Measurements from ENCODE around the gene SEPTIN1. TPM values are rescaled to one million over a fixed set of nuclear protein-coding genes. Genes with fewer than 3 reads are reported as not detected.

Gene SEPTIN1
- total RNA-seq, 3 donors from 2014 or later (not counting 1 experiment from before 2014, with no cell fraction given) = 196 to 210 (median 205) TPM

- H3K4me3 Mint-ChIP-seq = no peak overlapping the region
- peaks cover 1% of the 10 kb centered on the region for H3K36me3 Mint-ChIP-seq
- Histone ChIP-seq H3K27me3 (ENCODE audit: control insufficient read depth, insufficient read depth, low read length) (no peaks in the 10 kb centered on the region), H3K9me3 (ENCODE audit: control insufficient read depth, insufficient read depth, low read length) (no peaks in the 10 kb centered on the region), H3K27ac (ENCODE audit: low read length) (no peak overlapping the region), H3K36me3 (ENCODE audit: control insufficient read depth, insufficient read depth, low read length) (peaks cover 33% of the 10 kb centered on the region), H3K4me3 (ENCODE audit: low read length) (no peak overlapping the region), H3K4me1 (ENCODE audit: control insufficient read depth, insufficient read depth, low read length) (peaks cover 34% of the 10 kb centered on the region)
- intact Hi-C loops (cut with micrococcal nuclease) = no loop called here
- DNase-seq = peak in 1 of 2 donors; percentile 4
- no peaks in the 10 kb centered on the region for H3K9me3 Mint-ChIP-seq
- no peak for ATAC-seq
- no peak for TF ChIP-seq CTCF (IDR thresholded peaks at IDR 0.05)
- 96% methylated on average over 3 of the region's 5 CpGs for WGBS (ENCODE audit: insufficient coverage)
- peaks cover 49 to 51% of the 10 kb centered on the region in 2 donors for H3K4me1 Mint-ChIP-seq
- no peaks in the 10 kb centered on the region for H3K27me3 Mint-ChIP-seq (ENCODE audit: low read depth in 2 of 2)
- peak overlapping the region; percentile 96 to 98 for H3K27ac Mint-ChIP-seq
These were observed 25.2 kb downstream of the SEPTIN1 start for GRCh38 chr16:30357085-30357714.

- Histone ChIP-seq H3K4me3 (ENCODE audit: low read length) (no peak overlapping the region), H3K27me3 (ENCODE audit: control insufficient read depth, insufficient read depth, low read length) (no peaks in the 10 kb centered on the region), H3K4me1 (ENCODE audit: control insufficient read depth, insufficient read depth, low read length) (peaks cover 40% of the 10 kb centered on the region), H3K9me3 (ENCODE audit: control insufficient read depth, insufficient read depth, low read length) (no peaks in the 10 kb centered on the region), H3K36me3 (ENCODE audit: control insufficient read depth, insufficient read depth, low read length) (peaks cover 39% of the 10 kb centered on the region), H3K27ac (ENCODE audit: low read length) (peak overlapping the region; percentile 6)
- no peaks in the 10 kb centered on the region for H3K27me3 Mint-ChIP-seq (ENCODE audit: low read depth in 2 of 2)
- no peaks in the 10 kb centered on the region for H3K9me3 Mint-ChIP-seq
- H3K4me1 Mint-ChIP-seq = peaks cover 54 to 58% of the 10 kb centered on the region in 2 donors
- 79% methylated on average over 12 of the region's 12 CpGs for WGBS (ENCODE audit: insufficient coverage)
- ATAC-seq (no peak), DNase-seq (peak in 1 of 2 donors; percentile 36)
- TF ChIP-seq CTCF (IDR thresholded peaks at IDR 0.05) = no peak
- intact Hi-C loops (cut with micrococcal nuclease) = no loop called here
- peak overlapping the region; percentile 95 for H3K4me3 Mint-ChIP-seq
- peak overlapping the region; percentile 96 to 98 for H3K27ac Mint-ChIP-seq
- H3K36me3 Mint-ChIP-seq = no peaks in the 10 kb centered on the region
These were observed 25.8 kb downstream of the SEPTIN1 start for GRCh38 chr16:30356401-30357084.

- H3K27me3 Mint-ChIP-seq (ENCODE audit: low read depth in 2 of 2) = no peaks in the 10 kb centered on the region
- H3K27ac Mint-ChIP-seq = peak overlapping the region; percentile 96 to 98
- peaks cover 60 to 64% of the 10 kb centered on the region in 2 donors for H3K4me1 Mint-ChIP-seq
These were observed 26.4 kb downstream of the SEPTIN1 start for GRCh38 chr16:30355954-30356308.

More at GRCh38 chr16:30355954-30356308, 26.4 kb downstream of the SEPTIN1 start:
- peaks cover 45% of the 10 kb centered on the region for H3K36me3 ChIP-seq (ENCODE audit: control insufficient read depth, insufficient read depth, low read length)
- H3K9me3 ChIP-seq (ENCODE audit: control insufficient read depth, insufficient read depth, low read length) = no peaks in the 10 kb centered on the region
- WGBS (ENCODE audit: insufficient coverage) = 60% methylated on average over 7 of the region's 7 CpGs
- H3K4me1 ChIP-seq (ENCODE audit: control insufficient read depth, insufficient read depth, low read length) = peaks cover 46% of the 10 kb centered on the region
- H3K4me3 ChIP-seq (ENCODE audit: low read length) = peak overlapping the region; percentile 51
- DNase-seq = peak in 1 of 2 donors; percentile 38
- ATAC-seq = no peak
- H3K27ac ChIP-seq (ENCODE audit: low read length) = peak overlapping the region; percentile 91
- intact Hi-C loops (cut with micrococcal nuclease) = loop anchor here (1.0 kb wide), 1 partner anchor 14 kb away; the partner anchor contains the start of gene TBC1D10B
- peak overlapping the region; percentile 95 for H3K4me3 Mint-ChIP-seq
- no peak for TF ChIP-seq CTCF (IDR thresholded peaks at IDR 0.05)
- H3K27me3 ChIP-seq (ENCODE audit: control insufficient read depth, insufficient read depth, low read length) = no peaks in the 10 kb centered on the region
- H3K36me3 Mint-ChIP-seq = no peaks in the 10 kb centered on the region
- H3K9me3 Mint-ChIP-seq = no peaks in the 10 kb centered on the region
